G401.6 (cell line): ENCODE data around the gene DAB1.
"Not testable (repeated sequence)": the region's sequence is repeated elsewhere in the genome, so short reads cannot be mapped to it uniquely, and the experiment has no call there.

Experiments used
- FAIRE-seq: peaks from 2 replicates; lab custom pipeline; 2012; peaks lifted over from hg19 to GRCh38; lab: Jason Lieb, UNC

Gene DAB1

GRCh38 chr1:57116871-57117270 lies 307.0 kb downstream of the DAB1 start:
- FAIRE-seq, result no peak

GRCh38 chr1:57115030-57115614 lies 308.7 kb downstream of the DAB1 start:
- FAIRE-seq, result no peak

DNA sequence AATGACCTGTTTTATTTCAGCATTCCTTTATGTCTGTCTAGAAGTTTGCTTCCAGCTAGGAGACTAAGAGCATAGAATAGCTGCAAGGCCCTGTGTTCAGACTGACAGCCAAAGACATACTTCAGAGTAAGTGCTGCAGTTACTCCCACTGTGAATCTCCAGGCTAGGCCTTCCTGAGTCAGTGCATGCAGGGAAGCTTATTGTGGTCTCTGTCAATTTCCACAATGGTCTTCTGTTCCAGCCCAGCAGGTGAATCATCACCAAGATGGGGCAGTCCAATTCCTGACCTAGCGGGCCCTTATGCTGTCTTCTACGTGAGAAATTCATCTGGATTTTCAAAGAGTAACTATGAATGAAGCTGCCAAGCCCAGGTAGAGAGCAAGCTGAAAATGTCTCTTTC lies 311.7 kb downstream of the DAB1 start:
- no peak for FAIRE-seq

- FAIRE-seq, result no peak
Measured at GRCh38 chr1:57111175-57111574, 312.7 kb downstream of the DAB1 start.

DNA sequence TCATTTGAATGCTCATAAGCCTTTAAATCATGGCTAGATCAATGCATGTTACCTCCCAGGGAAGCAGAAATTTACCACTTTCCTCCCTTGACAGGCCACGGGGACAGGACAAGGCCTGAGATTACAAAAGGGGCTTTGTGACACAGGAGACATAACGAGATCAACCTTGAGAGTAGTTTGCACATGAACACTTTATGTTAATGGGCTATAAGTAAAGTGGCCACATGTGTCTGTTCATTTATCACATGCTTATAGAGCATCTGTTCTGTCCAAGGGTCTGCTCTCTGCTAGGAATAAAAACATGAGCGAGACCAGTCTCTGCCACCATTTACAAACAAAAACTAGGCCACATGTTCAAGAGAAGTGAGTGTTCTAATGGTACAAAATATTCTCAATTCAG lies 314.0 kb downstream of the DAB1 start:
- FAIRE-seq, result no peak

DNA sequence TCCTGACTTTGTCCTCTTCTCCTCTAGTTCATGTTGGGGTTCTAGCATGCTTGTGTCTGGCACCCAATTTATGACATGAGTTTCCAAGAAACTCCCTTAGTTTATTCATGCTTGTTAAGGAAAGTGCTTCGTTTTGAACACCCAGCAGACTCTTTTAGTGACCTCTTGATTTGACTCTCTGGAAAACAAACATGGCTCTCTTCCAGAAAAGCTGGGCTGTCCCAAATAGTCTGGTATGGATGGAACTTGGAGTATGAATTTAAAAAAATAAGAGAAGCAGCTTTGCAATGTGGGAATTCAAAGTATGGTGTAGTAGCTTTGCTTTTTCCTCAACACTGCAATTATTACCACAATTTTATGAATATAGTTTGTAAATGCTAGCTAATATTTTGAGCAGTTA lies 314.6 kb downstream of the DAB1 start:
- FAIRE-seq, result no peak

DNA sequence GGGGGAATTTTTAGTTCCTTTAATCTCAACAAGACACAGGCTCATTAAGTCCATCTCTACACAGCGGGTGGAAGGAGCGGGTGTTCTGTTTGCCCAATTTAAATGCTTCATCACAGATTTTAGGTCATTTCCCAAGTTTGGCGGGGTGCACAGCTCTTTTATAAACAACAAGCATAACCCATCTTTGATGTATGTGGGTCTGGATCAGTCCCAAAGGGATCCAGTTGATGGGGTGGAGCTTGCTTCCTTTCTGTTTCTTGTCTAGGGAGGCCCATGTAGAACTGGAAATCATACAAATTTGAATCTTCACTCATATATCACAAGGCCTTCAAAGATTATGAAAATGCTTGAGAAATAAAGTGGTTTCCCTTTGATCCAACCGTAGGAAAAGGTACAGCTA lies 317.6 kb downstream of the DAB1 start:
- FAIRE-seq, result no peak

DNA sequence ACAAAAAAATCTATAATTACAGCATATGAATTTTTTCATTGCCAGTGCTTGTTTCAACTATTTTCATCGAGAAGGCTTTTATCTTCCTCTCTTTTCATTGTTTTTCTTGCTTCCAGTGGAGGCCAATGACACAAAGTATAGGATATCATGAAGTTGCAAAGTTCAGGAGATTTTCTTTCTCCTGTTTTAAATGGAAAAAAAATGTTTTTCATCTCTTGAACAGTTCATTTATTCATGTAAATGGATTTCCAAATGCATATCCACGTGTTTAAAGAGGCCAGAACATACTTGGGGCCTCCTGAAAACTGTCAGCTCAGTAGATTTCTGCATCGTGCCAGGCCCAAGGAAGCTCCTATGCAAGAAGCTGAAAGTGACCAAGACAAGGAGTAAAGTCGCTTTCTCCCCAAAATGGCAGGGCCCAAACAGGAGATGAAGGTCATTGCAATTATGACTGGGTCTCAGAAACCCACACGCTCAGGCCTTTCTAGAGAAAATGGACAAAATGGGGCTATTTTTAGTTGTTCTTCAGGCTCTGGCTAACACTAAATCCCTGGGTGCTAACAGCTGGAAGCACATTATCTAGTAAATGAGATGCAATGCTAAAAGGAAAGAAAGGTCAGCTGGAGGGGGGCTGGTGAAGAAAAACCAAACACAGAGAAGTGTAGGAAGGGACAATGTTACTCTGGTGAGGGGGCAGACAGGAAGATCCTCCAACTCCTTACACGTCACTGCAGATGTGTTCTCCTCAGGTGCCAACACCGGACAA lies 321.1 kb downstream of the DAB1 start:
- no peak for FAIRE-seq

GRCh38 chr1:57101209-57101608 lies 322.7 kb downstream of the DAB1 start:
- no peak for FAIRE-seq

GRCh38 chr1:57094749-57095148 lies 329.1 kb downstream of the DAB1 start:
- no peak for FAIRE-seq

DNA sequence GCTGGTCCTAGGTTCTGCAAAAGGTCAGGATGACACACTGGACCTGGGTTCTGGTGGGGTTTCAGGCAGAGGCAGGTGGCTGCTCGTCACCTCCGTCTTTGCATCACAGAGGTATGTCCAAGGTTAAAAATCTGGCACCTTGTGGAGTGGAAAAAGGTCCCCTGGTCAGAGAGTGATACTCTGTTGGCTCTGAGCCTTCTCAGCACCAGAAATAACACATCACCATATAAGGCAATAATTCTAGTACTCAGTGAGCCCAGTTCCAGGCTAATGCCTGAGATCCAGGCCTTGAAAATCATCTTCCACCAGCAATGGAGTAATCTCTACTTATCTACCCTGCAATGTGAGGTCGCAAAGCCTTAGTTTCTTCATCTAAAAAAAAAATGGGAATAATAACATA lies 330.7 kb downstream of the DAB1 start:
- FAIRE-seq, result no peak

DNA sequence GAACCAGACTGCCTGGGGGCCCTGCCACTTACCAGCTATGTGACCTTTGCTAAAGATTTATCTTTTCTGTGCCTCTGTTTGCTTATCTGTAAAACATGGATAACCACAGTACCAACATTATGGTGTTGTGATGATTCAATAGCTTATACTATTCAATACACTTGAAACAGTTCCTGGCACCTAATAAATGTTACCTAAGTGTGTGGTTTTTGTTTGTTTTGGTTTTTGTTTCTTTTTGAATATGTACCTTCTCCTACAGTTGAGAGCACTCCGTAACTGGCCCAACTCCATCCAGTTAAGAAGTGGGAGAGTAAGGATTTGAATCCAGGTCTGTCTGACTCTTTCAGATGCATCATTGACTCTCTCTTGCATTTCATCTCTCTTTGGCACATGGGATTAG lies 332.2 kb downstream of the DAB1 start:
- no peak for FAIRE-seq

- no peak for FAIRE-seq
Measured at GRCh38 chr1:57089855-57090254, 334.0 kb downstream of the DAB1 start.

DNA sequence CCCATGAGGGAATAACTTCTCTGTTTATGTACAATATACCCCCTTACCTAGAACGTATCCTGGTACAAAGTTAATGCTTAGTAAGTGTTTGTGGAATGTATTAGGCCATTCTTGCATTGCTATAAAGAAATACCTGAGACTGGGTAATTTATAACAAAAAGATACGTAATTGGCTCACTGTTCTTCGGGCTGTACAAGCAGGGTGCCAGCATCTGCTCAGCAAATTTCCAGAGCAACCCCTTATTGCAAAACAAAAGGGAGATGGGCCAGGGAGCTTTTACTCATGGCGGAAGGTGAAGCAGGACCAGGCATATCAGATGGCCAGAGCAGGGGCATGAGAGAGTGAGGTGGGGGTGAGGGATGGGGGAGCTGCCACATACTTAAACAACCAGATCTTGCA lies 334.6 kb downstream of the DAB1 start:
- no peak for FAIRE-seq

- no peak for FAIRE-seq
Measured at GRCh38 chr1:57088653-57089052, 335.2 kb downstream of the DAB1 start.

- FAIRE-seq, result not testable (repeated sequence)
Measured at GRCh38 chr1:57087660-57088059, 336.2 kb downstream of the DAB1 start.

GRCh38 chr1:57086154-57086553 lies 337.7 kb downstream of the DAB1 start:
- FAIRE-seq, result no peak

DNA sequence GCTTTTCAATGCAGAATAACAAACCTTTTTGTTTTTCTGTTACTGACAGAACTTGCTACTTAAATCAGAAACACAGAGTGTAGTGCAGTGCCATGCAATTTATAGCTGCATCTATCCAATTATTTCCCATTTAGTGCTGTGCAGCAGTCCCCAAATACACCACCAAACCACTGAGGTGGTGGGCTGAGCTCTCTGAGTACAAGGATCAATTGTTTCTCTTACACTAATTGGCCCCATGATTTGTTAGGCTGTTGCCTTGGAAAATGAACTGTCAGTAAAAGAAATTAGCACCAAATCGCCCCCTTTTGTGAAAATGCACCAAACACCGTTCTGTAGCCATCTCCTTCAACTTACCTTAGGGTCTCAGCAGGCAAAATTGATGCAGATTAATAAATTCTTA lies 339.2 kb downstream of the DAB1 start:
- no peak for FAIRE-seq

GRCh38 chr1:57082711-57083439 lies 341.0 kb downstream of the DAB1 start:
- no peak for FAIRE-seq

GRCh38 chr1:57079454-57080157 lies 344.3 kb downstream of the DAB1 start:
- FAIRE-seq, result no peak

DNA sequence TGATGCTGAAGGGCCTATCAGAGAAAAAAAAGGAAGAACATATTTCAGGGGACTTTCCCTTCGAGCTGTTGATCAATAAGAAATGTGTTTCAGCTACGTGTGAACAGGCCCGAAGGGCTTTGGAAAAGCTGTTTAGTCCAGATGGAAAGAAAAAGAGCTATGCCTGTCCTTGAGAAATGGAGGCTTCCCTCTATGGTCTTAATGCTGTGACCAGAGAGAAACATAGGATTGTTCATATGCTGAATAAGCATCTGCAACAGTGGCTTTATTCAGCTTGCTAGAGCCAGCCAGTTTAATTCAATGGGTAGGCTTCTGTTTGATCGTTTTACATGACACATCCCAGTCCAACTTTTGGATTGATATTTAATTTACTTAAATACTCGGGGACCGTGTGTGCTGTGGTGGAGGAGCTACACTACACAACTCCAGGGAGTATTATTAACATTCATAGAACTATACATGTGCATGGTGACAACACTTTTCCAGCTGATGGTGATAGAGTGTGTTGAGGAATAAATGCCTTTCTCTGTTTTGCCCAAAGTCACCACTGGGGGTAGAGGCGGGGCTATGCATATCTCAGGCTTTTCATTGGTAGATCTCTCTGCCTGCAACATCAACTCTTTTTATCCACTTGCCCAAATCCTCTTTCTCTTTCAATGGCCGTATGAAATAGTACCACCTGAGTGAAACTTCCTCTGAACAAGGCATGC lies 351.3 kb downstream of the DAB1 start:
- FAIRE-seq, result no peak

GRCh38 chr1:57067863-57068262 lies 356.0 kb downstream of the DAB1 start:
- FAIRE-seq, result no peak
